K562 (cell line): ENCODE results near the gene CEP170. TPM values are rescaled to one million over a fixed set of nuclear protein-coding genes. Genes with fewer than 3 reads are reported as not detected.

Experiments used
- BCL6 ChIP-seq: fragments of 250-450 bp; sonication (Bioruptor Pico); IDR thresholded peaks from 2 replicates; pipeline ENCODE4 v1.4.0; 2020
- CAMTA2 ChIP-seq: fragments of 250-450 bp; sonication (Bioruptor Pico); conservative IDR thresholded peaks from 2 replicates; pipeline ENCODE4 v1.5.1; 2022
- CBX1 ChIP-seq: sonication (generic); IDR thresholded peaks from 2 replicates; pipeline ENCODE4 v1.6.1; 2016; ENCODE audit warnings: antibody characterized with exemption, low read depth, mild to moderate bottlenecking
- DEAF1 ChIP-seq: fragments of 450-650 bp; formaldehyde crosslinking; IDR thresholded peaks from 2 replicates; pipeline ENCODE4 v1.4.0; 2020; ENCODE audit warnings: mild to moderate bottlenecking, moderate library complexity
- HDAC3 ChIP-seq: fragments of 450-650 bp; IDR thresholded peaks from 2 replicates; pipeline ENCODE4 v1.6.1; 2018; ENCODE audit warnings: borderline replicate concordance, mild to moderate bottlenecking, moderate library complexity; ENCODE audit not compliant: partially characterized antibody
- HMGN3 ChIP-seq: IDR thresholded peaks from 2 replicates; pipeline ENCODE4 v1.6.1; 2011; ENCODE audit warnings: borderline replicate concordance, low read depth, mild to moderate bottlenecking, mixed read lengths, low read length; ENCODE audit not compliant: insufficient read length; ENCODE audit errors: extremely low read depth
- HMGXB4 ChIP-seq: sonication (generic); formaldehyde crosslinking; IDR thresholded peaks from 2 replicates; pipeline ENCODE4 v1.8.1; 2023; ENCODE audit warnings: mild to moderate bottlenecking, missing genetic modification reagents
- HNRNPK ChIP-seq: fragments of 200-400 bp; formaldehyde crosslinking; IDR thresholded peaks from one replicate; pipeline ENCODE4 v1.6.1; 2018; ENCODE audit warnings: mild to moderate bottlenecking, low read depth, low read length; ENCODE audit not compliant: poor library complexity, severe bottlenecking
- HNRNPUL1 ChIP-seq: fragments of 200-400 bp; formaldehyde crosslinking; IDR thresholded peaks from 2 replicates; pipeline ENCODE4 v1.6.1; 2017; ENCODE audit warnings: low read length
- KLF13 ChIP-seq: fragments of 450-650 bp; IDR thresholded peaks from 2 replicates; pipeline ENCODE4 v1.6.1; 2016; ENCODE audit warnings: missing genetic modification characterization, low read depth, mild to moderate bottlenecking, missing compliant biosample characterization, moderate library complexity, borderline replicate concordance
- KLF6 ChIP-seq: fragments of 250-450 bp; sonication (Bioruptor Pico); IDR thresholded peaks from 2 replicates; pipeline ENCODE4 v1.4.0; 2020; ENCODE audit warnings: mild to moderate bottlenecking, moderate library complexity, borderline replicate concordance
- NR2C2 ChIP-seq, 2 experiments: fragments of 200-800 bp in 1 of 2; sonication (Bioruptor generic) in 1 of 2; sonication (generic) in 1 of 2; formaldehyde crosslinking in 1 of 2; IDR thresholded peaks; 2 replicates each; pipeline versions ENCODE4 v1.6.1 to v1.8.0; 2016 to 2022; ENCODE audit warnings: mild to moderate bottlenecking in 1 of 2, missing compliant biosample characterization in 1 of 2, missing genetic modification characterization in 1 of 2, missing genetic modification reagents in 1 of 2
- SMAD1 ChIP-seq: fragments of 150-350 bp; IDR thresholded peaks from 2 replicates; pipeline ENCODE4 v1.6.1; 2014; ENCODE audit warnings: low read length, low read depth; ENCODE audit not compliant: partially characterized antibody
- SPI1 ChIP-seq: IDR thresholded peaks from 2 replicates; pipeline ENCODE4 v1.6.1; 2011; ENCODE audit warnings: low read depth, low read length, control low read depth, borderline replicate concordance
- SUPT5H ChIP-seq: fragments of 450-650 bp; IDR thresholded peaks from 2 replicates; pipeline ENCODE4 v1.6.1; 2016
- TFAP4 ChIP-seq: sonication (generic); formaldehyde crosslinking; IDR thresholded peaks from 2 replicates; pipeline ENCODE4 v1.8.0; 2022; ENCODE audit warnings: missing genetic modification reagents, mild to moderate bottlenecking, moderate library complexity, borderline replicate concordance
- YBX1 ChIP-seq: fragments of 450-650 bp; IDR thresholded peaks from 2 replicates; pipeline ENCODE4 v1.7.1; 2016; ENCODE audit warnings: mild to moderate bottlenecking
- ZBTB17 ChIP-seq: fragments of 450-650 bp; formaldehyde crosslinking; IDR thresholded peaks from 2 replicates; pipeline ENCODE4 v1.4.0; 2020; ENCODE audit warnings: mild to moderate bottlenecking
- ZNF124 ChIP-seq: sonication (generic); formaldehyde crosslinking; IDR thresholded peaks from 2 replicates; pipeline ENCODE4 v1.8.1; 2022; ENCODE audit warnings: missing genetic modification reagents
- ZNF398 ChIP-seq: fragments of 250-450 bp; sonication (Bioruptor Pico); IDR thresholded peaks from 2 replicates; pipeline ENCODE4 v1.8.0; 2021; ENCODE audit warnings: moderate library complexity, mild to moderate bottlenecking, inconsistent platforms
- ZNF707 ChIP-seq: fragments of 250-450 bp; sonication (Bioruptor Pico); conservative IDR thresholded peaks from 2 replicates; pipeline ENCODE4 v1.8.0; 2022; ENCODE audit warnings: inconsistent platforms, mild to moderate bottlenecking, moderate library complexity
- polyA plus RNA-seq, 8 experiments: library from polyadenylated mRNA; depleted of rRNA in 4 of 8; stranded (reverse) in 5 of 8; unstranded in 3 of 8; fragments of >200 nt; fragmentation: Nextera tagmentation in 2 of 8; fragmentation: Illumina TruSeq in 1 of 8; extraction: Ambion mirVana in 2 of 8; extraction: Trizol in 1 of 8; gene quantifications; 2 replicates each; pipeline versions ENCODE4 v1.2.1 to v1.2.3, GENCODE V29; 2011 to 2014; ENCODE audit warnings: inconsistent platforms in 1 of 8, missing spikeins in 1 of 8
- total RNA-seq, 7 experiments: library from RNA; depleted of rRNA in 6 of 7; stranded (reverse); fragments of >200 nt in 6 of 7; fragmentation: Illumina TruSeq in 2 of 7; extraction: Trizol in 2 of 7; gene quantifications; 2 replicates each; pipeline versions ENCODE4 v1.2.1 to v1.2.3, GENCODE V29; 2011 to 2021; ENCODE audit warnings: low replicate concordance in 1 of 7

The CEP170 gene
- total and polyA plus RNA-seq, 9 of the 15 experiments (the other 6 are each of a cell fraction or from before 2014, with no cell fraction given) = 22.6 to 110 (median 68.5) TPM

GRCh38 chr1:243254927-243255790, at the start of gene CEP170 (continued):
- peak; percentile 17; the same call in 1 of the 2 replicates for TF ChIP-seq KLF6 (CRISPR knock-in tag)
- peak; percentile 58; the same call in 1 of the 2 replicates for TF ChIP-seq ZNF707 (CRISPR knock-in tag)
- TF ChIP-seq KLF13 (tag) = peak; percentile 56; the same call in 1 of the 2 replicates
- peak; percentile 95 for TF ChIP-seq HMGN3
- no peak; the same call in 1 of the 2 replicates for TF ChIP-seq BCL6 (CRISPR knock-in tag)
- no peak for TF ChIP-seq SMAD1
- no peak for TF ChIP-seq ZNF398 (CRISPR knock-in tag)
- no peak; the same call in none of the 2 replicates for TF ChIP-seq CBX1
- TF ChIP-seq CAMTA2 (CRISPR knock-in tag) = no peak
- TF ChIP-seq DEAF1 (CRISPR knock-in tag) = no peak
- no peak for TF ChIP-seq HNRNPUL1
- TF ChIP-seq ZBTB17 (CRISPR knock-in tag) = peak; percentile 14; the same call in 1 of the 2 replicates
- peak; percentile 75 for TF ChIP-seq SUPT5H
- TF ChIP-seq HMGXB4 (CRISPR knock-in tag) = peak; percentile 10; the same call in 1 of the 2 replicates
- no peak for TF ChIP-seq HDAC3
- no peak for TF ChIP-seq HNRNPK
- no peak; the same call in 1 of the 2 replicates for TF ChIP-seq TFAP4 (CRISPR knock-in tag)
- TF ChIP-seq YBX1 = no peak
- no peak for TF ChIP-seq NR2C2 (CRISPR knock-in tag; IDR thresholded peaks at IDR 0.05)
- peak; percentile 80 for TF ChIP-seq NR2C2 (tag; IDR thresholded peaks at IDR 0.05)
- TF ChIP-seq SPI1 = no peak
- TF ChIP-seq ZNF124 (CRISPR knock-in tag) = no peak
